Stimulated activated naive CD8-positive, alpha-beta T cell treated with anti-CD3 and anti-CD28 coated beads, Interleukin-15, Interleukin-2, amounts not matched to agents 100 ng/mL and 50 ng/mL, for 24 hours (primary cell): Measurements from ENCODE around the gene DDX3X.
"Not testable (repeated sequence)": the region's sequence is repeated elsewhere in the genome, so short reads cannot be mapped to it uniquely, and the experiment has no call there.

Experiments used
- H3K27ac Mint-ChIP-seq: one replicate; pipeline ENCODE4 v1.8.0; 2021; ENCODE audit warnings: mild to moderate bottlenecking, mixed read lengths
- H3K27me3 Mint-ChIP-seq: one replicate; pipeline ENCODE4 v1.8.0; 2021; ENCODE audit warnings: mixed read lengths
- H3K36me3 Mint-ChIP-seq: one replicate; pipeline ENCODE4 v1.8.0; 2021; ENCODE audit warnings: low read depth, mixed read lengths
- H3K4me1 Mint-ChIP-seq: one replicate; pipeline ENCODE4 v1.8.0; 2021; ENCODE audit warnings: low read depth, mixed read lengths
- H3K4me3 Mint-ChIP-seq: one replicate; pipeline ENCODE4 v1.8.0; 2021; ENCODE audit warnings: mild to moderate bottlenecking, mixed read lengths
- H3K9me3 Mint-ChIP-seq: one replicate; pipeline ENCODE4 v1.8.0; 2021; ENCODE audit warnings: mixed read lengths

DDX3X gene

GRCh38 chrX:41335958-41336331, 2.0 kb downstream of the DDX3X start:
- no peaks in the 10 kb centered on the region for H3K27me3 Mint-ChIP-seq
- H3K36me3 Mint-ChIP-seq: peaks cover 52% of the 10 kb centered on the region
- H3K27ac Mint-ChIP-seq: peak overlapping the region; percentile 100
- peak overlapping the region; percentile 93 for H3K4me3 Mint-ChIP-seq
- no peaks in the 10 kb centered on the region for H3K9me3 Mint-ChIP-seq
- peaks cover 44% of the 10 kb centered on the region for H3K4me1 Mint-ChIP-seq

- Mint-ChIP-seq H3K9me3 (no peaks in the 10 kb centered on the region), H3K27ac (peak overlapping the region; percentile 100), H3K36me3 (peaks cover 57% of the 10 kb centered on the region), H3K27me3 (no peaks in the 10 kb centered on the region), H3K4me1 (peaks cover 42% of the 10 kb centered on the region), H3K4me3 (peak overlapping the region; percentile 93)
These were observed 2.5 kb downstream of the DDX3X start for GRCh38 chrX:41336447-41336846.

- H3K27me3 Mint-ChIP-seq: no peaks in the 10 kb centered on the region
- H3K4me1 Mint-ChIP-seq: peaks cover 42% of the 10 kb centered on the region
- H3K9me3 Mint-ChIP-seq: no peaks in the 10 kb centered on the region
- H3K36me3 Mint-ChIP-seq: peaks cover 61% of the 10 kb centered on the region
- H3K4me3 Mint-ChIP-seq: peak overlapping the region; percentile 93
- peak overlapping the region; percentile 83 for H3K27ac Mint-ChIP-seq
These were observed 3.2 kb downstream of the DDX3X start for GRCh38 chrX:41337140-41337539.

DNA sequence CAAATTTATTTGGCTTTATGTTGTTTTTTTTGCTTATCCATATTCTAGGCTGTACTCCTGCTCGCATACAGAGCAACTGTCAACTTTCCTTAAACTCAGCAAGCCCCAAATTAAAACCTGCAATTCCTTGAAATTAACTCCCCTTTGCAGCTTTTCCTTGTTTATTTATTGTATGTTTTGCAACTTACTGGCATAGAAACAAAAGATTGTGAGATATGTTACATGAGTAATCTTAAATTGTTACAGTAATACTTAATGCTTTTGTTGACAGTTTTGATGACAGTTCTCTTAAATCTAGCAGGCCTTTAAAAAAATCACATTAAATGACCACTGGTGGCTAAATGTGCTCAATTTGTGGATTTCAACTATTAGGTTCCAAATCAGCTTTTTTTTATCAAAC, 4.5 kb downstream of the DDX3X start:
- Mint-ChIP-seq H3K4me3 (peak overlapping the region; percentile 93), H3K27me3 (no peaks in the 10 kb centered on the region), H3K4me1 (peaks cover 49% of the 10 kb centered on the region), H3K27ac (peak overlapping the region; percentile 71), H3K36me3 (peaks cover 72% of the 10 kb centered on the region), H3K9me3 (no peaks in the 10 kb centered on the region)

GRCh38 chrX:41339148-41339547, 5.2 kb downstream of the DDX3X start:
- H3K4me1 Mint-ChIP-seq: peaks cover 46% of the 10 kb centered on the region
- no peaks in the 10 kb centered on the region for H3K27me3 Mint-ChIP-seq
- peaks cover 79% of the 10 kb centered on the region for H3K36me3 Mint-ChIP-seq
- peak overlapping the region; percentile 93 for H3K4me3 Mint-ChIP-seq
- H3K9me3 Mint-ChIP-seq: no peaks in the 10 kb centered on the region
- H3K27ac Mint-ChIP-seq: peak overlapping the region; percentile 74

DNA sequence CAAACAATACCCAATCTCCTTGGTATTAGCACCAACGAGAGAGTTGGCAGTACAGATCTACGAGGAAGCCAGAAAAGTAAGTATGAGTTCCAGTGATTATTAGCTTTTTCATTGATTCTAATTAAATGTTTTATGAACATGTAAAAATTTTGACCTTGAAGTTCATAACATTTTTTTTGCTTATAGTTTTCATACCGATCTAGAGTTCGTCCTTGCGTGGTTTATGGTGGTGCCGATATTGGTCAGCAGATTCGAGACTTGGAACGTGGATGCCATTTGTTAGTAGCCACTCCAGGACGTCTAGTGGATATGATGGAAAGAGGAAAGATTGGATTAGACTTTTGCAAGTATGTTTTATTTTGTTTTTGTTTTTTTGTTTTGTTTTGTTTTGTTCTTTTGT, 10.1 kb downstream of the DDX3X start:
- H3K27me3 Mint-ChIP-seq: no peaks in the 10 kb centered on the region
- H3K9me3 Mint-ChIP-seq: no peaks in the 10 kb centered on the region
- peak overlapping the region; percentile 52 for H3K27ac Mint-ChIP-seq
- no peak overlapping the region for H3K4me3 Mint-ChIP-seq
- peaks cover 80% of the 10 kb centered on the region for H3K36me3 Mint-ChIP-seq
- peaks cover 31% of the 10 kb centered on the region for H3K4me1 Mint-ChIP-seq

DNA sequence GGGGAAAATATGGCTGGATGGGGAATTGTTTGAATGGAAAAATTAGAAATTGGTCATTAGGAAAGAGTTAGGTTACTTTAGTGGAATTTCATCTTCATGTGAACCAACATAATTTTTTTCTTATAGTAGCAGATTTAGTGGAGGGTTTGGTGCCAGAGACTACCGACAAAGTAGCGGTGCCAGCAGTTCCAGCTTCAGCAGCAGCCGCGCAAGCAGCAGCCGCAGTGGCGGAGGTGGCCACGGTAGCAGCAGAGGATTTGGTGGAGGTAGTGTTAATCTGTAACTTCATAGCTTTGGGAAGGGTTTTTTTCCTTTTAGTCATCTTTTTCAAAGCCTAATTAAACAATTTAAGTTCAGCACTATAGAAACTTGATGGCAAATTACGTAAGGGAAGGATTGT, 13.2 kb downstream of the DDX3X start:
- Mint-ChIP-seq H3K4me3 (no peak overlapping the region), H3K9me3 (no peaks in the 10 kb centered on the region), H3K4me1 (peaks cover 35% of the 10 kb centered on the region), H3K27me3 (no peaks in the 10 kb centered on the region), H3K27ac (peak overlapping the region; percentile 36), H3K36me3 (peaks cover 74% of the 10 kb centered on the region)

GRCh38 chrX:41348551-41348950, 14.6 kb downstream of the DDX3X start:
- H3K9me3 Mint-ChIP-seq: no peaks in the 10 kb centered on the region
- peaks cover 63% of the 10 kb centered on the region for H3K36me3 Mint-ChIP-seq
- H3K27me3 Mint-ChIP-seq: no peaks in the 10 kb centered on the region
- no peak overlapping the region for H3K4me3 Mint-ChIP-seq
- no peak overlapping the region for H3K27ac Mint-ChIP-seq
- peaks cover 38% of the 10 kb centered on the region for H3K4me1 Mint-ChIP-seq

GRCh38 chrX:41350150-41350975, 16.4 kb downstream of the DDX3X start:
- H3K9me3 Mint-ChIP-seq: no peaks in the 10 kb centered on the region
- H3K27ac Mint-ChIP-seq: peak overlapping the region; percentile 77
- no peak overlapping the region for H3K4me3 Mint-ChIP-seq
- H3K4me1 Mint-ChIP-seq: peaks cover 40% of the 10 kb centered on the region
- H3K36me3 Mint-ChIP-seq: peaks cover 47% of the 10 kb centered on the region
- no peaks in the 10 kb centered on the region for H3K27me3 Mint-ChIP-seq

GRCh38 chrX:41350976-41351569, 17.1 kb downstream of the DDX3X start:
- Mint-ChIP-seq H3K36me3 (peaks cover 43% of the 10 kb centered on the region), H3K27me3 (no peaks in the 10 kb centered on the region), H3K27ac (peak overlapping the region; percentile 77), H3K4me1 (peaks cover 40% of the 10 kb centered on the region), H3K9me3 (no peaks in the 10 kb centered on the region), H3K4me3 (no peak overlapping the region)

DNA sequence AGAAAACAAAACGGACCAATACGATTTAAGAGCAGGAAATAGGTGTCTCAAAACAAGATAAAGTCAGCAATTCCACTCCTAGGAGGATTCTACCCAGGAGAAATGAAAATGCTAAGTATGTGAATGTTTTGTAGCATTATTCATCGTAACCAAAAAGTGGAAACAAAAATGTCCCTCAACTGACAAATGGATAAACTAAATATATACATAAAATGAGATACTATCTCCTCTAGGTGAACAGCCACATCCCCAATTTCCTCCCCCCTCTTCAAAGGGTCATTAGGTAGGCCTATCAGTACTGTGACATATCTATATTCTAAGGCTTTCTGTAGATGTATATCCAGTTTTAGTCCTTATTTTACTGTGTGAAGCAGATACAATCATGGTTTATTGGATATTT, 18.0 kb downstream of the DDX3X start:
- H3K36me3 Mint-ChIP-seq: peaks cover 35% of the 10 kb centered on the region
- H3K4me3 Mint-ChIP-seq: no peak overlapping the region
- H3K4me1 Mint-ChIP-seq: peaks cover 38% of the 10 kb centered on the region

GRCh38 chrX:41352329-41352838, 18.4 kb downstream of the DDX3X start:
- peak overlapping the region; percentile 55 for H3K27ac Mint-ChIP-seq
- H3K4me1 Mint-ChIP-seq: peaks cover 35% of the 10 kb centered on the region
- no peak overlapping the region for H3K4me3 Mint-ChIP-seq
- H3K27me3 Mint-ChIP-seq: no peaks in the 10 kb centered on the region
- H3K36me3 Mint-ChIP-seq: peaks cover 30% of the 10 kb centered on the region
- H3K9me3 Mint-ChIP-seq: no peaks in the 10 kb centered on the region

More for the DNA sequence above, 18.0 kb downstream of the DDX3X start:
- H3K27me3 Mint-ChIP-seq: no peaks in the 10 kb centered on the region
- H3K27ac Mint-ChIP-seq: peak overlapping the region; percentile 77
- no peaks in the 10 kb centered on the region for H3K9me3 Mint-ChIP-seq

GRCh38 chrX:41353985-41354384, 20.0 kb downstream of the DDX3X start:
- Mint-ChIP-seq H3K4me1 (peaks cover 35% of the 10 kb centered on the region), H3K4me3 (no peak overlapping the region), H3K9me3 (no peaks in the 10 kb centered on the region), H3K36me3 (peaks cover 15% of the 10 kb centered on the region), H3K27ac (no peak overlapping the region), H3K27me3 (no peaks in the 10 kb centered on the region)

DNA sequence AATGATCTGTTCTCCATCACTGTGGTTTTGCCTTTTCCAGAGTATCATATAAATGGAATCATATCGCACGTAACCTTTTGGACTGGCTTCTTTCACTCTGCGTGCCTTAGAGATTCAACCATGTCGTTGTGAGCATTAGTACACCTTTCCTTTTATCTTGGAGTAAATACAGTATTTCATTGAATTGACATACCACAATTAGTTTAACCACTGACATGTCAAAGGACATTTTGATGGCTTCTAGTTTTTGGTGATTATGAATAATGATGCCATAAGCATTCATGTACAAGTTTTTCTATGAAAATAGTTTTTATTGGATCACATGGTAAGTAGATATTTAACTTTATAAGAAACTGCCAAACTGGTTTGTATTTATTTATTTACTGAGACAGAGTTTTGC, 35.2 kb downstream of the DDX3X start:
- no peaks in the 10 kb centered on the region for H3K36me3 Mint-ChIP-seq
- no peaks in the 10 kb centered on the region for H3K9me3 Mint-ChIP-seq
- H3K27ac Mint-ChIP-seq: no peak overlapping the region
- no peak overlapping the region for H3K4me3 Mint-ChIP-seq
- H3K4me1 Mint-ChIP-seq: no peaks in the 10 kb centered on the region
- no peaks in the 10 kb centered on the region for H3K27me3 Mint-ChIP-seq

DNA sequence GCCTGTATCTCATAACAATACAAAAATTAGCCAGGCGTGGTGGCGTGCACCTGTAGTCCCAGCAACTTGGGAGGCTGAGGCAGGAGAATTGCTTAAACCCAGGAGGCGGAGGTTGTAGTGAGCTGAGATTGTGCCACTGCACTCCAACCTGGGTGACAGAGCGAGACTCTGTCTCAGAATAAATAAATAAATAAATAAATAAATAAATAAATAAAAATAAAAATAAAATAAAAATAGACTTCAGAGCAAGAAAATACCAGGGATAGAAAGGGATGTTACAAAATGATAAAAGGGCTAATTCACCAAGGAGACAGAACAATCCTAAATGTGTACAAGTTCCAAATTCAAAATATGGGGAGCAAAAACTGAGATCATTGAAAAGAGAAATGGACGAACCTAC, 37.6 kb downstream of the DDX3X start:
- not testable (repeated sequence) for H3K4me3 Mint-ChIP-seq, H3K27me3 Mint-ChIP-seq, H3K4me1 Mint-ChIP-seq, H3K36me3 Mint-ChIP-seq, H3K9me3 Mint-ChIP-seq, H3K27ac Mint-ChIP-seq
